Measurements from ENCODE around the gene EPAS1. TPM values are rescaled to one million over a fixed set of nuclear protein-coding genes. Genes with fewer than 3 reads are reported as not detected.

EPAS1 gene
- polyA plus RNA-seq, 1 of the 3 experiments (the other 2 are of a cell fraction): 69.2 TPM

- TF ChIP-seq IRF3 (IDR thresholded peaks at IDR 0.05; ENCODE audit: low read depth, low read length) (no peak), FOSL2 (IDR thresholded peaks at IDR 0.05; ENCODE audit: borderline replicate concordance, low read depth) (peak; percentile 65), TAF1 (IDR thresholded peaks at IDR 0.05; ENCODE audit: borderline replicate concordance, low read depth, low read length) (no peak), NFIC (IDR thresholded peaks at IDR 0.05; ENCODE audit: borderline replicate concordance) (0 out of 2 replicates have a peak, but pooled peaks have one; percentile 17), EP300 (IDR thresholded peaks at IDR 0.05; ENCODE audit: borderline replicate concordance in 1 of 2, low read depth in 1 of 2, low read length in 1 of 2) (0 out of 4 replicates have a peak, but pooled peaks of 1 of the 2 experiments have one; percentile 14), USF1 (IDR thresholded peaks at IDR 0.05; ENCODE audit: borderline replicate concordance, low read depth) (no peak), TCF12 (IDR thresholded peaks at IDR 0.05) (peak; percentile 22; the same call in 1 of the 2 replicates), RXRA (IDR thresholded peaks at IDR 0.05; ENCODE audit: borderline replicate concordance, low read depth) (peak; percentile 55; the same call in 1 of the 2 replicates), CTCF (IDR thresholded peaks at IDR 0.05) (no peak), JUND (IDR thresholded peaks at IDR 0.05) (peak; percentile 55)
- H3K9ac ChIP-seq: no peak overlapping the region
- peaks cover 0 to 2% of the 10 kb centered on the region in 2 experiments for H3K36me3 ChIP-seq (replicated peaks in 1 of 2; ENCODE audit: control insufficient read depth in 1 of 2, insufficient read depth in 2 of 2, low read length in 1 of 2)
- H3K9me2 ChIP-seq: no peaks in the 10 kb centered on the region
- 74% methylated on average over 6 of the region's 6 CpGs for WGBS (ENCODE audit: low lambda C conversion rate)
- peaks cover 96% of the 10 kb centered on the region for H3K79me2 ChIP-seq (ENCODE audit: insufficient read depth)
- H4K20me1 ChIP-seq (ENCODE audit: insufficient read depth): no peaks in the 10 kb centered on the region
- no peak overlapping the region for H2AFZ ChIP-seq (ENCODE audit: low read depth)
- H3K9me3 ChIP-seq: no peaks in the 10 kb centered on the region
- H3K4me3 ChIP-seq (ENCODE audit: low read depth in 2 of 2, low read length in 1 of 2): no peak overlapping the region
- 0 out of 2 replicates have a peak overlapping the region, but pooled peaks have one; percentile 9 for H3K4me2 ChIP-seq
- CTCF ChIA-PET: interaction anchor here (1.0 to 3.2 kb wide), 10 partner anchors 9 to 332 kb away, joined by 3 to 16 read pairs (median 4); partner anchors contain the start of gene EPAS1
- peak overlapping the region; percentile 46 to 100; a peak in 3 of 4 replicates for H3K27ac ChIP-seq (ENCODE audit: low read depth in 2 of 2, low read length in 1 of 2)
- POLR2A ChIA-PET: interaction anchor here (1.3 to 1.4 kb wide), 2 partner anchors 15 to 28 kb away, joined by 3 read pairs; partner anchors contain the start of gene EPAS1
- peaks cover 26 to 90% of the 10 kb centered on the region in 2 experiments for H3K4me1 ChIP-seq (ENCODE audit: control insufficient read depth in 1 of 2, insufficient read depth in 2 of 2, low read depth in 1 of 2, low read length in 1 of 2)
- peaks cover 23% of the 10 kb centered on the region for H3F3A ChIP-seq (replicated peaks; ENCODE audit: insufficient read depth)
- DNase-seq: no peak
- no peaks in the 10 kb centered on the region for H3K27me3 ChIP-seq (ENCODE audit: insufficient read depth)
Measured at GRCh38 chr2:46325182-46325928, 28.1 kb downstream of the EPAS1 start.
